ENCODE data around the gene UBE2D4. TPM values are rescaled to one million over a fixed set of nuclear protein-coding genes. Genes with fewer than 3 reads are reported as not detected.
"Not testable (repeated sequence)": the region's sequence is repeated elsewhere in the genome, so short reads cannot be mapped to it uniquely, and the experiment has no call there.

The UBE2D4 gene
- total RNA-seq, 1 experiment from 2014 or later: 23.5 TPM

DNA sequence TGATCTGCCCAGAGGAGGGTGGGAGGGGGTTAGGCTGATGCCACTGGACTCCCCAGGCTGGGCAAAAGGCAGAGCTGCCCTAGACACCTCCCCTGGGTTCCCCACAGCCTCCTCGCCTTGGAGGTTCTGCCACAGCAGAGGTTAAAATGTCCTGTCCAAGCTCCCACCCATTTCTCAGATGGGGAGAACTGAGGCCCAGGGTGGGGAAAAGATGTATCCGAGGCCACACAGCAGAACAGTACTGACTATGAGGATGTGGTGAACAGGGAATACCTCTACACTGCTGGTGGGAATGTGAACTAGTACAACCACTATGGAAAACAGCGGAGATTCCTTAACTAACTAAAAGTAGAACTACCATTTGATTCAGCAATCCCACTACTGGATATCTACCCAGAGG, 40.2 kb downstream of the UBE2D4 start:
- DNase-seq (ENCODE audit: low read depth): not testable (repeated sequence)

DNA sequence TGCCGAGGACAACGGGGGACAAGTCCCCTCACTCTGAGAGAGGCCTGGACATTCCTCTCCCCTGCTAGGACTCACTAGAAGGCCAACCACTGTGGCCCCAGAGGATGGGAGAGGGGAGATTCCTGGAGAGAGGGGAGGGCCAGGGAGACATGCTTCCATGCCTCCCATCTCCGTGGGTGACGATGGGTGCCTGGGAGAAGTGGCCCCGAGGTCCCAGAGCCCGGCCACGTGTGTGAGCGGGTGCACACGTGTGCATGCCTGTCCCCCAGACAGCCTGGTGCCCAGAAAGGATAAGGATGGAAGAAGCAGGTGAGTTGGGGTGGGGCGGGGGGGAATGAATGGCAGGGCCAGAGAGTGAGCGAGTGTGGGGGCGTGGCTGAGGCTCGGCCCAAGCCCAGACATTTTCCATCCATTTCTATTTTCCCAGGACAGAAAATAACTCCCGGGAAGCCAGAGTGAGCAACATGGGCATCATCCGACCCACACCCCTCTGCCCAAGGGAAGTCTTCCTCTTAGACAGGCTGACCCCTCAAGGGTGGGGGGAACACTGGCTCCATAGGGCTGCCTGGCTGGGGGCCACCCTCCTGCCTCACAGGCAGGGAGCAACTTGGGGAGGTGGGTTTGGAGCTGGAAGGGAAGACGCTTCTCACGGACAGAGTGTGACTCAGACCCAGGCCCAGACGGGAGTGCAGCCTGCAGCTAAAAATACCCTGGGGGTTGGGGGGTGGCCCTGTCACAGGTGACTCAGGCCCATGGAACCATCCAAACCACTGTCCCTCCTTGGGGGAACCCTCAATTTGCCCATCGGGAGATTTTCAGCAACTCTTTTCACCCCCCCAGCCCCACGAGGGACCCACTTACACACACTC, 42.2 kb downstream of the UBE2D4 start:
- peak; percentile 47 for DNase-seq (ENCODE audit: low read depth)

DNA sequence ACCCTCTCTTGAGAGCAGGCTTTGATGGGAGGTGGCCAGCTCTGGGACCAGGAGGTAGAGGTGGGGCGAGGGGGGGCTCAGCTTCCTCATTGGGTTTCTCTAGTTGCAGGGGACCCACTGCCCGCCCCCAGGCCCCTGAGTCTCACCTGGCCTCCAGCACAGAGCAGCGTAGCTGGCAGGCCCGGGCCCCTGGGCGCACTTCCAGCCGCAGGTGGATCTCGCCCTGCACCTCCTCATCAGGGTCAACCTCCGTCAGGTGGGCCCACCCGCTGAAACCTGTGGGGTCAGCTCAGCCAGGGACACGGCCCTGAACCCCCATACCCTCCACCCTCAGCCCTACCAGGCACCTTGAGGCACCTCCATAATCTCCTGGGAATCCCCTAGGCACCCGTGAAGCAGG, 43.4 kb downstream of the UBE2D4 start:
- DNase-seq (ENCODE audit: low read depth): not testable (repeated sequence)

DNA sequence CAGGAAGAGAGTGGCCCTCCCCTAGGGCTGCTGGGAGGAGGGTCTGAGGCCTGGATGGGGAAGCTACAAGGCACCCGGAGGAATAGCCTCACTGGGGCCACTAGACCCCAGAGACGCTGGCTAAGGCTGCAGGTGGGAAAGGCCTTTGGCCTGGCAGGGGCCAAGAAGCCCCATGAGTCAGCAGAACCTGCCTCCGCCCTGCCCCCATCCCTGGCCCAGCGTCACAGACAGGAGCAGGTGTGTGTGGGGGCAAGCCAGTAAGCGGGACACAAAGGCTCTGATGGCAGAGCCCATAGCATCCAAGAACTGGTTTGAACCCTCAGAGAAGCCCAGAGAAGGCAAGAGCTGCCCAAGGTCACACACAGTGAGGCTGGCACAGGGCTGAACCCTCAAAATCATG, 44.5 kb downstream of the UBE2D4 start:
- not testable (repeated sequence) for DNase-seq (ENCODE audit: low read depth)

DNA sequence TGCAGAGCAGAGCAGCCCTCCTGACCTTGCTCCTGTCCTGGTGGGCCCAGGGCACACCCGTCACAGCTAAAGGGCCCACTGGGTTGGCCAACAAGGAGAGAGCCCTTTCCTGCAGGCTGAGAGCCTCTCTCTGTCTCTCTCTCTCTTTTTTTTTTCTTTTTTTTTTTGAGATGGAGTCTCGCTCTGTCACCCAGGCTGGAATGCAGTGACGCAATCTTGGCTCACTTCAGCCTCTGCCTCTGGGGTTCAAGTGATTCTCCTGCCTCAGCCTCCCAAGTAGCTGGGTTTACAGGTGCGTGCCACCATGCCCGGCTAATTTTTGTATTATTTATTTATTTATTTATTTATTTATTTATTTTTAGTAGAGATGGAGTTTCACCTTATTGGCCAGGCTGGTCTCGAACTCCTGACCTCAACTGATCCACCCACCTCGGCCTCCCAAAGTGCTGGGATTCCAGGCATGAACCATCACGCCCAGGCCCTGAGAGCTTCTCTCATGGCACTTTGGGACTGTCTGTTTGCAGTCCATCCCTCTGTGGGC, 47.9 kb downstream of the UBE2D4 start:
- DNase-seq (ENCODE audit: low read depth): not testable (repeated sequence)

DNA sequence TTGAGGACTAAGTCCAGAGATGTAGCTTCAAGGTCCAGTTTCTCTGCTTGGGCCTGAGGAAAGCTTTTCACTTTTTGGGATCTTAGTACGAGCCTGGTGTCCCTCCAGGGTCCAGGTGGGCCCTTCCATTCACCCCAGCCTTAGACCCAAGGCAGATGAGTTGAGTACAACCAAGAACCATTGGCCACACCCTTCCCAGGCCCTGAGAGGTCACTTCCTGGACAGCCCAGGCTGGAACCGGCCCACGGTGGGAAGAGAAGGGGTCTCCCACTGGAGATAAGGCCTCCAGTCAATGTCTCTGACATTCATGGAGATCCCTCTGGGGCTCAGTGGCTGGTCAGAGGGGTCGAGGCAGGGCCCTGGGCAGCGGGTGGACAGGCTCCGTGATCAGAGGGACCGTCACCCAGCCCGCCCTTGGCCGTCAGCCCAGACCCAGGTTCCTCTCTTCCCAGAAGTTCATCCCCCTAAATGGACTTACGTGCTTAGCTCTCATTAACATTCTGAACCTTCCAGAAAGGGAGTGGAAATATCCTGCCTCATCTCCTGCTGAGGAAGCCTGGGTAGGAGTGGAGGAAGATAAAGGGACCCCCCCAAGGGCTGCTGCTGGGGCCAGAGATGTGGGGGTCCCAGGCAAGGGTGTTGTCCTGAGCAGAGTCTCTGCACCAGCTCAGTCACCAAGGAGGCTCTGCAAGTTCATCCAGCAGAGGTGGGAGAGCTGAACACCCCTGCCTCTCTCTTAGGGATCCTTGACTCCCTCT, 48.7 kb downstream of the UBE2D4 start:
- DNase-seq (ENCODE audit: low read depth): not testable (repeated sequence)

DNA sequence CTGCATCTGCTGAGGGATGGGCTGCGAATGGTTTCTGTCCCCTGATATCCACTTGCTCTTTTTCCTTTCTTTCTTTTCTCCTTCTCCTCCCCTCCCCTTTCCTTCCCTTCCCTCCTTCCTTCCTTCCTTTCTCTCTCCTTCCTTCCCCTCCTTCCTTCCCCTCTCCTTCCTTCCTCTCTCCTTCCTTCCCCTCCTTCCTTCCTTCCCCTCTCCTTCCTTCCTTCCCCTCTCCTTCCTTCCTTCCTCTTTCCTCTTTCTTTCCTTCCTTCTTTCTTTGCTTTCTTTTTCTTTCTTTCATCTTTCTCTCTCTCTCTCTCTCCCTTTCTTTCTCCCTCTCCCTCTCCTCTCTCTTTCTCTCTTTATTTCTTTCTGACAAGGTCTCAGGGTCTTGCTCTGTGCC, 51.3 kb downstream of the UBE2D4 start:
- no peak for DNase-seq (ENCODE audit: low read depth)

DNA sequence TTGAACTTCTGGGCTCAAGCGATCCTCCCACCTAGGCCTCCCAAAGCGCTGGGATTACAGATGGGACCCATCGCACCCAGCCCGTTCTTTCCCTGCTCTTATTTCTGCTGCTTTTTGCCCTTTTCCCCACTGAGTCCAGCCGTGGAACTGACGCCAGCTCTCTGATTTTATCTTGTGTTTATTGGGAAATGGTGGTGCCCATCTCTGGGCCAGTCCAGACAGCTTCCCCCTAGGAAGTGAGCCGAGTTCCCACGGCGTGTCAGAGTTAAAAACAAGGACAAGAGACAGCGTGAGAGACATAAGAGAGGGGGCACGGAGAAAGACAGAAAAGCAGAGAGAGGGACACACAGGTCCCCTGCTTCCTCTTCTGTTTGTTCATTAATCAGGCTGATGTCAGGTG, 51.9 kb downstream of the UBE2D4 start:
- not testable (repeated sequence) for DNase-seq (ENCODE audit: low read depth)

DNA sequence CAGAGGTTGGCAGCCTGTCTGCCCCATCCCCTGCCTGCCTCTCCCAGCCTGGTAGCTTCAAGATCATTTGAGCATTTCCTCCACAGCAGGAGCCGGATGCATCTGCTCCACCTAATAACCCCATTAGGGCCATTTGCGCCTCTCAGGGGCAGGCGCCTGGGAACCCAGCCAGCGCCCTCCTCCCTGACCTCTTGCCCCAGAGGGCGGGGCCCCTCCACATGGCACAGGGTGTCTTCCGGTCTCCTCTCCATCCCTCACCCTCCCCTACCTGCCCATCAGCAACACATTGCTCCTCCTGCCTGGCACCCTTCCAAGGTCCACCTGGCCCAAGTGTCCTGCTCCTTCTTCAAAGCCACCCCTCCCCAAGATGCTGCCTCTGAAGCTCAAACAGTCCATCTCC, 56.6 kb downstream of the UBE2D4 start:
- DNase-seq (ENCODE audit: low read depth): not testable (repeated sequence)

DNA sequence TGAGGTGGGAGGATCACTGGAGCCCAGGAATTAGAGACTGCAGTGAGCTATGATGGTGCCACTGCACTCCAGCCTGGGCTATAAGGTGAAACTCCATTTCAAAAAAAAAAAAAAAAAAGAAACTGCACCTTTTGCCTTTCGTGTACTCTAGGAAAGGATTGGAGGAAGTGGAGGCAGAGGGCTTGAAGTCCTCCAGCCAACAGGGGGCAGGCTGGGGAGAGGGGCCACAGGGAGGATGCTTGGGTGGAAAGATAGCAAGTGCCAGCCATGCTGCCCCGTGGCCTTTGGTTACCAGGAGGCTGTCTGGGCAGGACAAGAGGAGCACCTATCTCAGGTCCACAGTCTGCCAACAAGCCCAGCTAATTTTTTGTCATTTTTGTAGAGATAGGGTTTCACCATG, 57.5 kb downstream of the UBE2D4 start:
- not testable (repeated sequence) for DNase-seq (ENCODE audit: low read depth)

DNA sequence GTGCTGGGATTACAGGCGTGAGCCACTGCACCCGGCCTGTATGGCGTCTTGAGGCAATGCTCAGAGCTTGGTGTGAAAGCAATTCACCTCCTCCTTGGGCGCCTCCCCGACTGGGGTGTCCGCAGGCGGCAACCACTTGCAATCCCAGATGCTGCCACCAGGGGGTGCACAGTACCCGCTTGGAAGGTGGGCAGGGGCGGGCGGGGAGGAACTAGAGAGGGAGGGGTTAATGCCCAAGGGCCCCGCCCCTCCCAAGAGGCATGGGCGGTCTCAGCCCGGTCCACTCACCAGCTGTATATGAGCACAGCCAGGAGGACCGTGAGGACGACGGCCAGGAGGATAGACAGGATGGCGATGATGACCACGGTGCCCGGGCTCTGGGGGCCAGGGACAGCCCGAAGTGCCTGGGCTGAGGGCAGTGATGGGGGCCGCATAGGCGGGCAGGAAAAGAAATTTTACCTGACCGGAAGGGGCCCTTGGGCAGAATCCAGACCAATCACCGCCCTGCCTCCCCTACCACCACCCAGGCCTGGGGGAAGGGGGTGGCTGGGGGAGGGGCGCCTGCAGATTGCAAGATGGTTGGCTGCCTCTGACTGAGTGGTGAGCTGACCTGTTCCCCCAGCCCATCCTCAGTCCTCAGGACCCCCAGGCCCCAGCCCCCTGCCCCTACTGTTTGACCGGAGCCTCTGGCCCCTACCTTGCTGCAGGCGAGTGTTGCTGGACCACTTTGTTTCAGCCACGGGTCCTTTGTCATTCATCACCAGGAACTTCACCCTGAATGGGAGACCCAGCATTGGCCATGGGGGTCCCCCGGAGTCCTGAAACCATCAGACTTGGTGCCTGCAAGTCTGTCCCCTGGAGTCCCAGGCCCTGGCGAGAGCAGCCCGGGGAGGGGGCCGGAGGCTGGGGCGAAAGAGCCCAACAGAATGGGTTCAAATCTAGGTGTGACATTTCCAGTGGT, 59.9 kb downstream of the UBE2D4 start:
- peak; percentile 41 for DNase-seq (ENCODE audit: low read depth)

DNA sequence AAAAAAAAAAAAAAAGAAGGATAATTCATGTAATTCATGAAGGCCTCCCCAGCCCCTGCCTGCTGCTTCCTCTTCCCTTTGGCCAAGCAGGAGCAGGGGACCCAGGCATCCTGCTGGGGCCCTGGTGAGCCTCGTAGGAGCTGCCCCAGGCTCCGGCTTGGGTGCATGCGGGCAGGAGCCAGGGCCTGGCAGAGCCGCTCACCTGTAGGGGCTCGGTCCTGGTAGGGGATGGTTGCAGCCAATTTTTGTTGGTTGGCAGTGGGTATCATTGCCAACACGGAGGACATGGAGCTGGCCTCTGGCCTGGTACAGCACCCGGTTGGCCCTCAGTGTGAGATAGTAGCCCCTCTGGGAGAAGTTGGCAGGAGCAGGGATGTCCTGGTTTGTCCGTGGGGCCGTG, 61.2 kb downstream of the UBE2D4 start:
- DNase-seq (ENCODE audit: low read depth): not testable (repeated sequence)

DNA sequence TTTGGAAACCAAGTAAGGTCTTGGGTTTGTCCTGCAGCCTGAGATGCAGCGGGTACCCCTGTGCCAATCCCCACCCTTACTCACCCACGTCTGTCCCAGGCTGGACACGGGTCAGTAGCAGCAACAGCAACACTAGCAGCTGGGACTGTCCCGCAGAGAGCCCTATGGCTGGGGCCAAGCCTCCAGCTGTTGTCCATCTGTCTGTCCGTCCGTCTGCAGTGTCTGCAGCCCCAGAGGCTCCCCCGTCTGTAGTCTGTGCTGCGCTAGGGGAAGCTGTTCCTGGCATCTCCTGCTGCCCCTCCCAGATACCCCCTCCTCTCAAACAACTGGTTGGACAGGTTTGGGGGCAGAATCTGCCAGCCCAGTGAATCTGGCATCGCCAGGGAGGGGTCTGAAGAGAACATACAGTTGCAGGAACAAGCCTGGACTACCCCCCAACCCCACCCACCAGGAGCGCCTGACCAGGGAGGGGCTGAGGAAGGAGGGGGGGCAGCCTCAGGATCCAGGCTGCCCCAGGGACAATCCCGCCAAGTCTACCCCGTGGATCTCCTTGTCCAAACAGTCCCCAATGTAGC, 63.9 kb downstream of the UBE2D4 start:
- not testable (repeated sequence) for DNase-seq (ENCODE audit: low read depth)

DNA sequence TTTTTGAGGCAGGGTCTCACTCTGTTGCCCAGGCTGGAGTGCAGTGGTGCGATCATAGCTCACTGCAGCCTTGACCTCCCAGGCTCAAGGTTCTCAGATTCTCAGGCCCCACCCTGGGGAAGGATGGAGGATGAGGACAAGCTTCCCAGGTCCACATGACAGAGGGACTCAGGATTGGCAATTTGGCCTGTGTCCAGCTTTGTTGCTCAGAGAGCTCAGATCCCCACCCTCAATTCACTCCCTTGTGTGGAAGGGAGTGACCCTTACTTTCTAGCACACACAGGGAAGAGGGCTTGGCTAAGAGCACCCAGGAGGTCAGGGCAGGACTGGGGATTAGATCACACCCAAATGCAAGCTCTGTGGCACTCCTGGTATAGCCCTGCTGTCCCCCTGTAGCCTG, 64.6 kb downstream of the UBE2D4 start:
- not testable (repeated sequence) for DNase-seq (ENCODE audit: low read depth)

DNA sequence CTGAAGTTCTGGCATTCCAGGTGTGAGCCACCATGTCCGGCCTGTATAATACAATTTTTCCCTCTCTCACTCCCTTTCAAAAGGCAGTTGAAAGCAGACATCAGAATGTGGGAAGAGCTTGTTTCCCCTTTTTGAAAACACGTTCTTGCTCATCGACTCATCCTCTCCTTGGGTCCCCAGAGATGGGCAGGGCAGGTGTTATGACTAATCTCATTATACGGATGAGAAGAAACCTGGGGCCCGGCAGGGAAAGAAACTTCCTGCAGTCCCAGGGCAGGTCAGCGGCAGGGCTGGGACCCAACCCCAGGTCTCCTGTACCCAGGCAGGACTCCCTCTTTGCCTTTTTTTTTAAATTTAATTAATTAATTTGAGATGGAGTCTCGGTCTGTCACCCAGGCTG, 66.7 kb downstream of the UBE2D4 start:
- peak; percentile 72 for DNase-seq (ENCODE audit: low read depth)

DNA sequence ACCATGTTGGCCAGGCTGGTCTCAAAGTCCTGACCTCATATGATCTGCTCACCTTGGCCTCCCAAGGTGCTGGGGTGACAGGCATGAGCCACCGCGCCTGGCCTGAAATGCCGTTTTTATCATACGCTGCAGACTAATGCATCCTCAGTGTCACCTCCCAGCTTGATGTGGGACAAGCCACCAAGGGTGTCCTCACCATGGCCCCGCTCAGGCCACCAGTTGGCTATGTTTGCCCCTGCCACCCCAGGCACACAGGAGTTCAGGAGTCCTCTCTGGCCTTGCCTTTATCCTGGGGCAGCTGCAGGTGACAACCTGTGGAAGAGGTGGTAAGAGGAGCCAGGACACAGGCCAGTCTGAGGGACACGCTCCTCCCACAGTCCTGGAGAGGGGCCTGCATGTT, 68.4 kb downstream of the UBE2D4 start:
- not testable (repeated sequence) for DNase-seq (ENCODE audit: low read depth)

DNA sequence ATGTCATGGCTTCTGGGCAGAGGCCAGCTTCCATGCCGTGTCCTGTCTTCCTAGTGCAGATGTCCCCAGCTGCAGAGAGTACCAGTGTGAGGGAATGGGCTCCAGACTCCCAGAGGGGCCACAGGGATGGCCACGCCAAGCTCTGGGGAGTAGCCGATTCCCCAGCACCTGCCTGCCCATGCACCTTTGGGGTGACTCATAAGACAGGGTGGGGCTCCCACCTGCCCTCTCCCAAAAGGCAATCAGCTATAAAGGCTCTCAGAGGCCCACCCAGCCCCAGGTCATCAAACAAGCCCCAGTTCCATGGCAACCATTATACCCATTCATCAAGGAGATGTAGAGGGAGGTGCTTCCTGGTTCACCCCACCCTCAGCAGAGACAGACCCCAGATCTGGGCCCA, 71.3 kb downstream of the UBE2D4 start, which contains the start of gene SPDYE1:
SPDYE1 (plus strand) TSS at position 366 of the 400 bp plus-strand sequence. CDS start 2,053 bp downstream, outside the sequence.
- not testable (repeated sequence) for DNase-seq (ENCODE audit: low read depth)
